ENCODE data around the gene ADGRG1.
"Not testable (repeated sequence)": the region's sequence is repeated elsewhere in the genome, so short reads cannot be mapped to it uniquely, and the experiment has no call there.

The ADGRG1 gene

GRCh38 chr16:57628008-57628781 is at the start of gene ADGRG1:
Gene ADGRG1, plus strand, starts transcription at chr16:57628630. Its CDS starts 21,658 bp downstream, at chr16:57650288.
- DNase-seq (ENCODE audit: low spot score) = peak; percentile 95

GRCh38 chr16:57579361-57579665 is 49.1 kb upstream of the ADGRG1 start:
- no peak for DNase-seq (ENCODE audit: low spot score)

- DNase-seq (ENCODE audit: low spot score) = no peak
Observed at GRCh38 chr16:57585051-57585687, 43.3 kb upstream of the ADGRG1 start.

- no peak for DNase-seq (ENCODE audit: low spot score)
Observed at GRCh38 chr16:57588831-57589230, 39.6 kb upstream of the ADGRG1 start.

- no peak for DNase-seq (ENCODE audit: low spot score)
Observed at GRCh38 chr16:57589374-57589773, 39.1 kb upstream of the ADGRG1 start.

- peak; percentile 66 for DNase-seq (ENCODE audit: low spot score)
Observed at GRCh38 chr16:57590654-57591085, 37.8 kb upstream of the ADGRG1 start.

- peak; percentile 90 for DNase-seq (ENCODE audit: low spot score)
Observed at GRCh38 chr16:57591086-57591869, 37.2 kb upstream of the ADGRG1 start.

- DNase-seq (ENCODE audit: low spot score) = no peak
Observed at GRCh38 chr16:57591870-57592485, 36.5 kb upstream of the ADGRG1 start.

- DNase-seq (ENCODE audit: low spot score) = no peak
Observed at GRCh38 chr16:57592591-57593003, 35.8 kb upstream of the ADGRG1 start.

GRCh38 chr16:57593021-57593420 is 35.4 kb upstream of the ADGRG1 start:
- no peak for DNase-seq (ENCODE audit: low spot score)

GRCh38 chr16:57593990-57594389 is 34.4 kb upstream of the ADGRG1 start:
- DNase-seq (ENCODE audit: low spot score) = no peak

- DNase-seq (ENCODE audit: low spot score) = no peak
Observed at GRCh38 chr16:57594531-57595031, 33.8 kb upstream of the ADGRG1 start.

- not testable (repeated sequence) for DNase-seq (ENCODE audit: low spot score)
Observed at GRCh38 chr16:57596234-57596633, 32.2 kb upstream of the ADGRG1 start.

- DNase-seq (ENCODE audit: low spot score) = no peak
Observed at GRCh38 chr16:57598437-57598836, 30.0 kb upstream of the ADGRG1 start.

GRCh38 chr16:57600048-57600835 is 28.2 kb upstream of the ADGRG1 start:
- DNase-seq (ENCODE audit: low spot score) = peak; percentile 43

GRCh38 chr16:57600952-57601580 is 27.4 kb upstream of the ADGRG1 start:
- DNase-seq (ENCODE audit: low spot score) = no peak

- DNase-seq (ENCODE audit: low spot score) = no peak
Observed at GRCh38 chr16:57601801-57602478, 26.5 kb upstream of the ADGRG1 start.

GRCh38 chr16:57603115-57604024 is 25.1 kb upstream of the ADGRG1 start:
- no peak for DNase-seq (ENCODE audit: low spot score)

GRCh38 chr16:57604177-57604576 is 24.3 kb upstream of the ADGRG1 start:
- DNase-seq (ENCODE audit: low spot score) = no peak
